Thymus (tissue), 11 donors: ENCODE data around the gene TPCN2. TPM values are rescaled to one million over a fixed set of nuclear protein-coding genes. Genes with fewer than 3 reads are reported as not detected.

ENCODE experiments used
- DNase-seq, 9 donors: peaks; one replicate each; pipeline ENCODE4 v3.0.0-alpha.2; 2013; ENCODE audit warnings: low spot score in 9 of 9, low read depth in 6 of 9, missing footprints in 1 of 9
- H3K27ac ChIP-seq, 2 donors: one replicate each; pipeline ENCODE4 v1.5.1; 2013; ENCODE audit warnings: control low read depth in 1 of 2, low read depth in 1 of 2, low read length in 1 of 2, mild to moderate bottlenecking in 1 of 2, moderate library complexity in 1 of 2
- H3K27me3 ChIP-seq, 2 donors: one replicate each; pipeline ENCODE4 v1.5.1; 2013; ENCODE audit warnings: low read length in 1 of 2; ENCODE audit not compliant: control insufficient read depth in 2 of 2, insufficient read depth in 1 of 2
- H3K36me3 ChIP-seq, 2 donors: one replicate each; pipeline ENCODE4 v1.5.1; 2013; ENCODE audit warnings: low read length in 1 of 2, mild to moderate bottlenecking in 1 of 2, moderate library complexity in 1 of 2; ENCODE audit not compliant: control insufficient read depth in 2 of 2, insufficient read depth in 2 of 2
- H3K4me1 ChIP-seq, 2 donors: one replicate each; pipeline ENCODE4 v1.5.1; 2013; ENCODE audit warnings: low read length in 2 of 2; ENCODE audit not compliant: control insufficient read depth in 2 of 2, insufficient read depth in 2 of 2
- H3K4me3 ChIP-seq, 2 donors: one replicate each; pipeline ENCODE4 v1.5.1; 2013; ENCODE audit warnings: low read length in 2 of 2, control low read depth in 1 of 2, mild to moderate bottlenecking in 1 of 2
- H3K9me3 ChIP-seq, 2 donors: one replicate each; pipeline ENCODE4 v1.5.1; 2013; ENCODE audit warnings: low read length in 1 of 2, mild to moderate bottlenecking in 1 of 2; ENCODE audit not compliant: control insufficient read depth in 2 of 2, insufficient read depth in 1 of 2
- WGBS: extraction: QIAGEN DNeasy Blood & Tissue Kit; methylation state at CpG from one replicate; pipeline ENCODE4 v1.1.7; 2013; 5-methylcytosine and 5-hydroxymethylcytosine counted together
- polyA plus RNA-seq: library from polyadenylated mRNA; stranded (reverse); fragments of 200-250 nt; gene quantifications from one replicate; pipeline ENCODE4 v1.2.3, GENCODE V29; 2013
- total RNA-seq: library from RNA; stranded (reverse); fragments of 120-200 nt; gene quantifications from one replicate; pipeline ENCODE4 v1.2.4, GENCODE V29; 2013
- donor health status: healthy.

The TPCN2 gene
- total and polyA plus RNA-seq, 2 donors, result 5.3 to 9.8 TPM

GRCh38 chr11:69163842-69164241 lies 115.1 kb downstream of the TPCN2 start:
- Histone ChIP-seq H3K4me3 (no peak overlapping the region), H3K36me3 (no peaks in the 10 kb centered on the region), H3K9me3 (peaks cover 0 to 3% of the 10 kb centered on the region in 2 donors), H3K27ac (no peak overlapping the region), H3K27me3 (peaks cover 0 to 10% of the 10 kb centered on the region in 2 donors), H3K4me1 (no peaks in the 10 kb centered on the region)
- no peak for DNase-seq
- 96% methylated on average over 1 of the region's 1 CpG for WGBS

- 87% methylated on average over 10 of the region's 10 CpGs for WGBS
Observed at GRCh38 chr11:69164824-69165223, 116.1 kb downstream of the TPCN2 start.

GRCh38 chr11:69165775-69166174 lies 117.0 kb downstream of the TPCN2 start:
- 96% methylated on average over 2 of the region's 2 CpGs for WGBS
- Histone ChIP-seq H3K36me3 (no peaks in the 10 kb centered on the region), H3K9me3 (peaks cover 0 to 3% of the 10 kb centered on the region in 2 donors), H3K27me3 (peaks cover 0 to 8% of the 10 kb centered on the region in 2 donors), H3K4me1 (no peaks in the 10 kb centered on the region), H3K27ac (no peak overlapping the region), H3K4me3 (no peak overlapping the region)
- no peak for DNase-seq

More at GRCh38 chr11:69164824-69165223, 116.1 kb downstream of the TPCN2 start:
- no peak overlapping the region for H3K27ac ChIP-seq
- peaks cover 0 to 8% of the 10 kb centered on the region in 2 donors for H3K27me3 ChIP-seq
- H3K9me3 ChIP-seq, result peaks cover 0 to 3% of the 10 kb centered on the region in 2 donors
- no peaks in the 10 kb centered on the region for H3K4me1 ChIP-seq
- no peaks in the 10 kb centered on the region for H3K36me3 ChIP-seq
- no peak for DNase-seq
- no peak overlapping the region for H3K4me3 ChIP-seq

- Histone ChIP-seq H3K4me1 (no peaks in the 10 kb centered on the region), H3K9me3 (peaks cover 0 to 3% of the 10 kb centered on the region in 2 donors), H3K4me3 (no peak overlapping the region), H3K36me3 (no peaks in the 10 kb centered on the region), H3K27me3 (peaks cover 0 to 8% of the 10 kb centered on the region in 2 donors), H3K27ac (no peak overlapping the region)
- WGBS, result 46% methylated on average over 21 of the region's 21 CpGs
- DNase-seq, result peak in 3 of 9 donors; percentile 4 to 23 (median 8)
Observed at GRCh38 chr11:69166218-69167115, 117.7 kb downstream of the TPCN2 start.

- WGBS, result 93% methylated on average over 10 of the region's 10 CpGs
- H3K27ac ChIP-seq, result no peak overlapping the region
- no peak overlapping the region for H3K4me3 ChIP-seq
Observed at GRCh38 chr11:69167130-69167915, 118.6 kb downstream of the TPCN2 start.

GRCh38 chr11:69167916-69168691 lies 119.4 kb downstream of the TPCN2 start:
- WGBS, result 88% methylated on average over 9 of the region's 9 CpGs
- no peak for DNase-seq
- no peaks in the 10 kb centered on the region for H3K4me1 ChIP-seq
- peaks cover 0 to 3% of the 10 kb centered on the region in 2 donors for H3K9me3 ChIP-seq
- H3K27me3 ChIP-seq, result peaks cover 0 to 8% of the 10 kb centered on the region in 2 donors
- no peaks in the 10 kb centered on the region for H3K36me3 ChIP-seq
- no peak overlapping the region for H3K4me3 ChIP-seq
- H3K27ac ChIP-seq, result no peak overlapping the region

More at GRCh38 chr11:69167130-69167915, 118.6 kb downstream of the TPCN2 start:
- Histone ChIP-seq H3K4me1 (no peaks in the 10 kb centered on the region), H3K27me3 (peaks cover 0 to 8% of the 10 kb centered on the region in 2 donors), H3K9me3 (peaks cover 0 to 3% of the 10 kb centered on the region in 2 donors), H3K36me3 (no peaks in the 10 kb centered on the region)
- DNase-seq, result no peak

GRCh38 chr11:69169479-69169878 lies 120.7 kb downstream of the TPCN2 start:
- H3K27me3 ChIP-seq, result peaks cover 0 to 8% of the 10 kb centered on the region in 2 donors
- H3K9me3 ChIP-seq, result peaks cover 0 to under 1% of the 10 kb centered on the region in 2 donors
- H3K4me1 ChIP-seq, result no peaks in the 10 kb centered on the region
- H3K36me3 ChIP-seq, result no peaks in the 10 kb centered on the region
- H3K27ac ChIP-seq, result no peak overlapping the region
- WGBS, result 98% methylated on average over 3 of the region's 3 CpGs
- DNase-seq, result no peak
- no peak overlapping the region for H3K4me3 ChIP-seq

GRCh38 chr11:69170704-69171103 lies 122.0 kb downstream of the TPCN2 start:
- Histone ChIP-seq H3K27me3 (peaks cover 0 to 8% of the 10 kb centered on the region in 2 donors), H3K27ac (no peak overlapping the region), H3K4me1 (no peaks in the 10 kb centered on the region), H3K4me3 (no peak overlapping the region), H3K36me3 (no peaks in the 10 kb centered on the region), H3K9me3 (no peaks in the 10 kb centered on the region)
- DNase-seq, result no peak
- WGBS, result 95% methylated on average over 6 of the region's 6 CpGs
